Gastroesophageal sphincter (tissue), 4 donors: ENCODE measurements around the gene NADK2. TPM values are rescaled to one million over a fixed set of nuclear protein-coding genes. Genes with fewer than 3 reads are reported as not detected.
"Not testable (repeated sequence)": the region's sequence is repeated elsewhere in the genome, so short reads cannot be mapped to it uniquely, and the experiment has no call there.

Experiments
- ATAC-seq: fragments of 150-250 bp; one replicate; pipeline ENCODE4 v1.9.1; 2016; ENCODE audit warnings: mild to moderate bottlenecking, moderate library complexity
- H3K27ac ChIP-seq, 4 donors: fragments of 200-600 bp; sonication (generic) in 3 of 4; 1 replicate in 3 of 4; 2 replicates in 1 of 4; pipeline ENCODE4 v1.5.1; 2016 to 2019
- H3K27me3 ChIP-seq: fragments of 200-600 bp; sonication (generic); one replicate; pipeline ENCODE4 v1.5.1; 2019
- H3K36me3 ChIP-seq, 2 donors: fragments of 200-600 bp; sonication (generic); one replicate each; pipeline ENCODE4 v1.5.1; 2019; ENCODE audit warnings: control low read depth in 1 of 2
- H3K4me1 ChIP-seq, 3 donors: fragments of 200-600 bp; sonication (generic); 1 replicate in 2 of 3; 2 replicates in 1 of 3; pipeline ENCODE4 v1.5.1; 2016 to 2019; ENCODE audit warnings: control low read depth in 2 of 3
- H3K4me3 ChIP-seq, 2 donors: fragments of 200-600 bp; sonication (generic); one replicate each; pipeline ENCODE4 v1.5.1; 2019; ENCODE audit warnings: mild to moderate bottlenecking in 1 of 2, moderate library complexity in 1 of 2
- H3K9me3 ChIP-seq, 3 donors: fragments of 200-600 bp; sonication (generic); one replicate each; pipeline ENCODE4 v1.5.1; 2017 to 2019; ENCODE audit warnings: control low read depth in 2 of 3
- CTCF ChIP-seq, 4 experiments: fragments of 200-600 bp in 2 of 4; fragments of 450-650 bp in 2 of 4; sonication (generic) in 1 of 4; IDR thresholded peaks; one replicate each; pipeline ENCODE4 v1.5.1; 2017 to 2019; ENCODE audit warnings: antibody characterized with exemption in 4 of 4, mild to moderate bottlenecking in 2 of 4, moderate library complexity in 2 of 4
- EP300 ChIP-seq: sonication (generic); formaldehyde crosslinking; IDR thresholded peaks from one replicate; pipeline ENCODE4 v1.6.1; 2017; ENCODE audit warnings: antibody characterized with exemption, mild to moderate bottlenecking
- POLR2A ChIP-seq, 2 donors: fragments of 450-650 bp; IDR thresholded peaks; one replicate each; pipeline ENCODE4 v1.6.1; 2017; ENCODE audit warnings: antibody characterized with exemption in 2 of 2, mild to moderate bottlenecking in 2 of 2, moderate library complexity in 1 of 2
- POLR2AphosphoS5 ChIP-seq: sonication (generic); formaldehyde crosslinking; IDR thresholded peaks from one replicate; pipeline ENCODE4 v1.6.1; 2017; ENCODE audit warnings: antibody characterized with exemption
- WGBS, 2 donors: methylation state at CpG; one replicate each; pipeline ENCODE4 v1.1.5; 2018; ENCODE audit warnings: low coverage in 1 of 2; 5-methylcytosine and 5-hydroxymethylcytosine counted together
- total RNA-seq, 4 donors: library from RNA; depleted of rRNA; stranded (reverse); fragments of >200 nt; gene quantifications; one replicate each; pipeline ENCODE4 v1.1.0, GENCODE V29; 2016

The NADK2 gene
- total RNA-seq, result 10 to 100 TPM; 43.5 to 90.6 (median 60.9) TPM

- Histone ChIP-seq H3K4me3 (peak within 1 kb of the TSS; percentile 82 to 98), H3K9me3 (no peaks in the 10 kb centered on the region), H3K36me3 (no peaks in the 10 kb centered on the region), H3K27ac (peak within 1 kb of the TSS; percentile 93 to 99 (median 98)), H3K27me3 (no peaks in the 10 kb centered on the region), H3K4me1 (peaks cover 20 to 49% (median 23%) of the 10 kb centered on the region in 3 donors)
- WGBS, 2 donors, result 1% methylated on average over 12 of the region's 100 CpGs; no CpG with 5 or more reads in 1 of the 2 donors
- TF ChIP-seq POLR2A (IDR thresholded peaks at IDR 0.05) (peak; percentile 81 to 84), EP300 (no peak), POLR2AphosphoS5 (peak; percentile 71), CTCF (IDR thresholded peaks at IDR 0.05) (peak; percentile 46 to 75 (median 58))
- ATAC-seq, result peak; percentile 95
These were observed at the start of gene NADK2 for GRCh38 chr5:36241631-36242533. Gene NADK2 (minus strand): TSS chr5:36241925. CDS start chr5:36241798, 127 bp downstream.

- no peak for ATAC-seq
- WGBS, 2 donors, result 49 to 68% methylated on average over 2 of the region's 2 CpGs
- TF ChIP-seq POLR2A (IDR thresholded peaks at IDR 0.05) (no peak), CTCF (IDR thresholded peaks at IDR 0.05) (no peak), EP300 (no peak), POLR2AphosphoS5 (no peak)
These were observed 44.3 kb upstream of the NADK2 start for GRCh38 chr5:36285837-36286615.

GRCh38 chr5:36283775-36284174, 42.0 kb upstream of the NADK2 start:
- not testable (repeated sequence) for H3K9me3 ChIP-seq, H3K27ac ChIP-seq, H3K4me3 ChIP-seq, H3K27me3 ChIP-seq, ATAC-seq, H3K36me3 ChIP-seq
- 94 to 100% methylated on average over 2 to 3 of the region's 3 CpGs for WGBS, 2 donors
- peaks cover 0 to 20% (median 2%) of the 10 kb centered on the region in 3 donors for H3K4me1 ChIP-seq

More at GRCh38 chr5:36285837-36286615, 44.3 kb upstream of the NADK2 start:
- Histone ChIP-seq H3K27me3 (no peaks in the 10 kb centered on the region), H3K9me3 (no peaks in the 10 kb centered on the region), H3K27ac (no peak overlapping the region), H3K36me3 (no peaks in the 10 kb centered on the region), H3K4me3 (no peak overlapping the region), H3K4me1 (peaks cover 0 to 5% (median 0%) of the 10 kb centered on the region in 3 donors)

GRCh38 chr5:36281626-36282025, 39.9 kb upstream of the NADK2 start:
- Histone ChIP-seq H3K36me3 (no peaks in the 10 kb centered on the region), H3K4me3 (no peak overlapping the region), H3K9me3 (no peaks in the 10 kb centered on the region), H3K4me1 (peaks cover 0 to 25% (median 6%) of the 10 kb centered on the region in 3 donors), H3K27ac (no peak overlapping the region), H3K27me3 (no peaks in the 10 kb centered on the region)
- 63 to 84% methylated on average over 2 of the region's 2 CpGs for WGBS, 2 donors
- no peak for ATAC-seq
- TF ChIP-seq EP300, result no peak
- no peak for TF ChIP-seq POLR2AphosphoS5
- TF ChIP-seq CTCF (IDR thresholded peaks at IDR 0.05), result no peak
- TF ChIP-seq POLR2A (IDR thresholded peaks at IDR 0.05), result no peak

GRCh38 chr5:36279054-36279698, 37.5 kb upstream of the NADK2 start:
- H3K4me1 ChIP-seq, result peaks cover 0 to 31% (median 6%) of the 10 kb centered on the region in 3 donors
- no peak for ATAC-seq
- 34 to 58% methylated on average over 3 of the region's 3 CpGs for WGBS, 2 donors
- no peaks in the 10 kb centered on the region for H3K36me3 ChIP-seq
- H3K27me3 ChIP-seq, result no peaks in the 10 kb centered on the region
- no peaks in the 10 kb centered on the region for H3K9me3 ChIP-seq
- no peak overlapping the region for H3K4me3 ChIP-seq
- TF ChIP-seq CTCF (IDR thresholded peaks at IDR 0.05) (no peak), EP300 (no peak), POLR2A (IDR thresholded peaks at IDR 0.05) (no peak), POLR2AphosphoS5 (no peak)
- peak overlapping the region in 1 of 4 donors; percentile 2 for H3K27ac ChIP-seq
